Lower leg skin (tissue), 4 donors: ENCODE results near the gene KDM4B. TPM values are rescaled to one million over a fixed set of nuclear protein-coding genes. Genes with fewer than 3 reads are reported as not detected.

Source experiments
- DNase-seq, 2 donors: peaks; one replicate each; pipeline ENCODE4 v3.0.0-alpha.2; 2019; ENCODE audit warnings: low spot score in 2 of 2
- H3K4me3 ChIP-seq: fragments of 200-600 bp; sonication (generic); 2 replicates; pipeline ENCODE4 v1.5.1; 2017; ENCODE audit warnings: mild to moderate bottlenecking, low read depth; ENCODE audit not compliant: poor library complexity, severe bottlenecking
- POLR2A ChIP-seq, 2 donors: fragments of 450-650 bp; IDR thresholded peaks; one replicate each; pipeline ENCODE4 v1.6.1; 2016 to 2017; ENCODE audit warnings: antibody characterized with exemption in 2 of 2, mild to moderate bottlenecking in 1 of 2, moderate library complexity in 1 of 2
- WGBS, 2 donors: methylation state at CpG; one replicate each; pipeline ENCODE4 v1.1.5; 2018; 5-methylcytosine and 5-hydroxymethylcytosine counted together
- intact Hi-C: fragments of 100-400 bp; cut with DNase I; formaldehyde crosslinking; loops from one replicate; pipeline ENCODE4 v1.15.0; 2023; ENCODE audit warnings: low total_unique reads
- total RNA-seq, 4 donors: library from RNA; depleted of rRNA; stranded (reverse); fragments of >200 nt; gene quantifications; one replicate each; pipeline ENCODE4 v1.1.0, GENCODE V29; 2016
- TF ChIP-seq, protein P1 (sequence below), 3 donors: fragments of 450-650 bp; IDR thresholded peaks; one replicate each; pipeline ENCODE4 v1.5.1; 2016; ENCODE audit warnings: antibody characterized with exemption in 3 of 3, mild to moderate bottlenecking in 3 of 3, moderate library complexity in 2 of 3

Gene KDM4B
- total RNA-seq, 4 donors from 2014 or later = 40.1 to 71.4 (median 51.3) TPM

DNA sequence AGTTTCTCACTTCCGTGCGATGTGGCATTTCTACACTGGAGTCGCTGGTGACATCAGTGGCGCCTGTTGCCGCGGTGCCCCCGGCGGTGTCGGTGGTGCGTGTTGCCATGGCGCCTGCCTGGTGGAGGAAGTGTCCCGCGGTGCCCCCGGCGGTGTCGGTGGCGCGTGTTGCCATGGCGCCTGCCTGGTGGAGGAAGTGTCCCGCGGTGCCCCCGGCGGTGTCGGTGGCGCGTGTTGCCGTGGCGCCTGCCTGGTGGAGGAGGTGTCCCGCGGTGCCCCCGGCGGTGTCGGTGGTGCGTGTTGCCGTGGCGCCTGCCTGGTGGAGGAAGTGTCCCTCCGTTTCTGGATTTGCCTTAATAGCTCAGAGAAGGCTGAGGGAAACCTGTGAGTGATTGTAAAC, 127.6 kb downstream of the KDM4B start:
- no peak for DNase-seq
- WGBS, 2 donors = 97% methylated on average over 36 to 37 of the region's 37 CpGs
- H3K4me3 ChIP-seq = no peak overlapping the region
- intact Hi-C loops = no loop called here
- no peak for TF ChIP-seq POLR2A (IDR thresholded peaks at IDR 0.05)
- TF ChIP-seq, protein P1, sequence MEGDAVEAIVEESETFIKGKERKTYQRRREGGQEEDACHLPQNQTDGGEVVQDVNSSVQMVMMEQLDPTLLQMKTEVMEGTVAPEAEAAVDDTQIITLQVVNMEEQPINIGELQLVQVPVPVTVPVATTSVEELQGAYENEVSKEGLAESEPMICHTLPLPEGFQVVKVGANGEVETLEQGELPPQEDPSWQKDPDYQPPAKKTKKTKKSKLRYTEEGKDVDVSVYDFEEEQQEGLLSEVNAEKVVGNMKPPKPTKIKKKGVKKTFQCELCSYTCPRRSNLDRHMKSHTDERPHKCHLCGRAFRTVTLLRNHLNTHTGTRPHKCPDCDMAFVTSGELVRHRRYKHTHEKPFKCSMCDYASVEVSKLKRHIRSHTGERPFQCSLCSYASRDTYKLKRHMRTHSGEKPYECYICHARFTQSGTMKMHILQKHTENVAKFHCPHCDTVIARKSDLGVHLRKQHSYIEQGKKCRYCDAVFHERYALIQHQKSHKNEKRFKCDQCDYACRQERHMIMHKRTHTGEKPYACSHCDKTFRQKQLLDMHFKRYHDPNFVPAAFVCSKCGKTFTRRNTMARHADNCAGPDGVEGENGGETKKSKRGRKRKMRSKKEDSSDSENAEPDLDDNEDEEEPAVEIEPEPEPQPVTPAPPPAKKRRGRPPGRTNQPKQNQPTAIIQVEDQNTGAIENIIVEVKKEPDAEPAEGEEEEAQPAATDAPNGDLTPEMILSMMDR (IDR thresholded peaks at IDR 0.05) = no peak

DNA sequence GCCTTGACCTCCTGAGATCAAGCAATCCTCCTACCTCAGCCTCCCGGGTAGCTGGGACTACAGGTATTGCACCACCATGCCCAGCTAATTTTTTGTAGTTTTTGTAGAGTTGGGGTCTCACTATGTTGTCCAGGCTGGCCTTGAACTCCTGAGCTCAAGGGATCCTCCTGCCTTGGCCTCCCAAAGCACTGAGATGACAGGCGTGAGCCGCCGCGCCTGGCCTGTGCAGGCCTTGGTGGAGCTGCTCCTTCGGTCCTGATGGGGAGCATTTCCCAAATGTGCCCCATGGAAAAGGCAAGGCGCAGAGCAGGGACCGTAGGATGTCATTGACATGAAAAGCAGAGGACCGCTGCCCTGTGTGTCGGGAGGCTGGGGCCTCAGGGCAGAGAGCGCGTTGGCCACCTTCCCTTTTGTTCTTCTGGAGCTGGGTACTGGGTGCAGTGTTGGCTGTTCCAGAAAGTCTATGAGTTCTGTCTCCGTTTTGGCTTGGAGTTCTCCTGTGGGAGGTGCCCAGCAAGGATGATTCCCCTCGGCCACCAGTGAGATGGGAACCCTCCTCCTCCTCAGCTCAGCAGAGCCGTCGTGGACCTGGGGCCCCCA, 128.5 kb downstream of the KDM4B start:
- TF ChIP-seq, protein P1 (IDR thresholded peaks at IDR 0.05) = no peak
- no peak for TF ChIP-seq POLR2A (IDR thresholded peaks at IDR 0.05)
- WGBS, 2 donors = 90 to 95% methylated on average over 16 of the region's 16 CpGs
- intact Hi-C loops = no loop called here
- no peak for DNase-seq
- H3K4me3 ChIP-seq = no peak overlapping the region

DNA sequence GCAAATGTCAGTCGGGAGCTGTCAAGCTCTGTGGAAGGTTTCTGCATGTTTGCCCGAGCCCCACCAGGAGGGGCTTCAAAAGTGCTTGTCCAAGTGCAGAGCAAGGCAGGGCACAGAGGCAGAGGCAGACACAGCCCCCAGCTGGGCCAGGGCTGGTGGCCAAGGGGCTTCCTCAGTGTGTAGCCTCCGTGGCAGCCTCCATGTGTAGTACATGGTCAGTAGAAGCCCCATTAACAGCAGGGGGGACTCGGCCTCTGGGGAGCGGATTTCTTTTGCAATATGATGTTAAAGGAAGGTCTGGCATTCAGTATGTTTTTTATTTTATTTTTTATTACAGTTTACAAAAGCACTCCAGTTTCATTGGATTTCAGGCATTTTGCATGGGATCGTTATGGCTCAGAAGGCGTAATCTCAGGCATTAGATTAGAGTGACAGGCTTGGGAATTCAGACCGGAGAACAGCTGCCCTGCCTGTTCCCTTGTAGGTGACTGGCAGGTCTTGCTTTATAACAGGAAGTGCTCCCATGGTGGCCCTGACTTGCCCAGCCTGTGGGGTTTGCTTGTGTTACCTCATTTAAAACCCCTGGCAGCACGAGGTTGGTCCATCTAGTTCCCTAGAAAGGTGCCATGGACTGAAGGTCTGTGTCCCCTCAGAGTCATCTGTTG, 129.2 kb downstream of the KDM4B start:
- 92 to 94% methylated on average over 9 of the region's 9 CpGs for WGBS, 2 donors
- TF ChIP-seq, protein P1 (IDR thresholded peaks at IDR 0.05) = no peak
- TF ChIP-seq POLR2A (IDR thresholded peaks at IDR 0.05) = no peak
- intact Hi-C loops = no loop called here
- DNase-seq = no peak
- H3K4me3 ChIP-seq = no peak overlapping the region

DNA sequence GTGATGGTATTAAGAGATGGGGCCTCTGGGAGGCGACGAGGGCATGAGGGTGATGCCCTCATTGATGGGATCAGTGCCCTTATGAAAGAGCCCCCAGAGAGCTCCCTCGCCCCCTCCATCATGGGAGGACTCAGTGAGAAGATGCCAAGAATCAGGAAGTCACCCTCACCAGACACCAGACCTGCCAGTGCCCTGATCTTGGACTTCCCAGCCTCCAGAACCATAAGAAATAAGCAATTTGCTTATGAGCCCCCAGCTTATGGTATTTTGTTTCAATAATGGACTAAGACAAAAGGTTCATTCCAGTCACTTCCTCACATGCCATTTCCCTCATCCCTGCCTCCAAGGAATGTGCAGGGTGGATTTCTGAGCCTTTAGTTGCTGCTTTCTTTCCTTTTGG, 129.7 kb downstream of the KDM4B start:
- no peak overlapping the region for H3K4me3 ChIP-seq
- TF ChIP-seq, protein P1 (IDR thresholded peaks at IDR 0.05) = no peak
- intact Hi-C loops = no loop called here
- WGBS, 2 donors = 94% methylated on average over 3 of the region's 3 CpGs
- DNase-seq = no peak

DNA sequence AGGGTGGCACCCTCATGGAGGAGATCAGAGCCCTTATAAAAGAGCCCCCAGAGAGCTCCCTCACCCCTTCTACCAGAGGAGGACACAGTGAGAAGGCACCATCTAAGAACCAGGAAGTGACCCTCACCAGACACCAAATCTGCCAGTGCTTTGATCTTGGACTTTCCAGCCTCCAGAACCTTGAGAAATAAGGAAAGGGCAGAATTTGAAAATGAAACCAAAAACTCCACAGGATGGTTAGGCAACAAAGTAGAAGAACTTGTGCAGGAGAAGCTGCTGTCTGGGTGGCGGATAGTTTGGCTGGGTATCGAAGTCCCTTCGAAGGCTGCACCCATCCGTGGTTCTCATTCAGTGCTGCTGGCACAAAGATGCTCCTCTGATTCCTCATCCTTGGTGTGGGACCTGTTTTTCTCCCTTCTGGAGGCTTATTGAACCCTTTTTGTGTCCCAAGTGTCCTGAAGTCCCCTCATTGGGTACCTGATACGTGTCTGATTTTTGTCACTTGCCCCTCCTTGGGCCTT, 130.8 kb downstream of the KDM4B start:
- H3K4me3 ChIP-seq = no peak overlapping the region
- no peak for DNase-seq
- 96 to 99% methylated on average over 5 of the region's 5 CpGs for WGBS, 2 donors
- TF ChIP-seq POLR2A (IDR thresholded peaks at IDR 0.05) = no peak
- TF ChIP-seq, protein P1 (IDR thresholded peaks at IDR 0.05) = no peak
- intact Hi-C loops = no loop called here
